Fibroblast of skin of back (primary cell): Measurements from ENCODE around the gene MED16.
A peak's percentile ranks its signal among the peaks of the same experiment; 100 is the strongest.
"Not testable (repeated sequence)": the region's sequence is repeated elsewhere in the genome, so short reads cannot be mapped to it uniquely, and the experiment has no call there.

Source experiments
- DNase-seq: peaks from one replicate; pipeline ENCODE4 v3.0.0-alpha.2; 2013

Gene MED16

GRCh38 chr19:871446-872265, 21.3 kb downstream of the MED16 start:
- peak; percentile 38 for DNase-seq

DNA sequence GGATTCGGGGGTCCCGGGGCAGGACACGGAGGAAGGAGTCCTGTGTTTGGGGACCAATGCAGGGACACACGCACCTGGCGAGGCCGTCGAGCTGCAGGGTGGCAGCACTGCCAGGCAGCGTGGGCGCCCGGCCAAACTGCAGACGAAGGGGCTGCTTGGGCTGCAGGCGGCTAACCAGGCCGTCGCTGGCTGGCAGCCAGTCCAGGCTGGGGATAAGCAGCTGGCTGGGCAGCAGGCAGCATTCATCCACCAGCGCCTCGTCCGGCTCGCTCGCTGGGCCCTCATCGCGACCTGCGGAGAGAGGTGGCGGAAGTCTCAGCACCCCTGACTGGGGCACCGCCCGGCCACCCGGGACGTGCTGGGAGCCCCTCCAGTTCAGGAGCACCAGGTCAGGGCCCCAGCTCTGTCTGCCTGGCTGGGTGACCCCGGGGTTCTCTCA, 22.0 kb downstream of the MED16 start:
- no peak for DNase-seq

DNA sequence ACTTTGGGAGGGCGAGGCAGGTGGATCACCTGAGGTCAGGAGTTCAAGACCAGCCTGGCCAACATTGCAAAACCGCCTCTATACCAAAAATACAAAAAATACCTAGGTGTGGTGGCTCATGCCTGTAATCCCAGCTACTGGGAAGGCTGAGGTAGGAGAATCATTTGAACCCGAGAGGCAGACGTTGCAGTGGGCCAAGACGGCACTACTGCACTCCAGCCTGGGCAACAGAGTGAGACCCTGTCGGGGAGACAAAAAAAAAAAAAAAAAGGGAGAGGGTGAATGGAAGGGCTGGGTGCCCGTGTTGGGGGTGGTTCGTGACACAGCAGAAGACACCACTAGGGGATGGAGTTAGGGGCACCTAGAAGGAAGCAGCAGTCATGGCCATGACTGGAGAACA, 22.7 kb downstream of the MED16 start:
- no peak for DNase-seq

- DNase-seq, result peak; percentile 97
These were observed 23.5 kb downstream of the MED16 start for GRCh38 chr19:869245-870177.

DNA sequence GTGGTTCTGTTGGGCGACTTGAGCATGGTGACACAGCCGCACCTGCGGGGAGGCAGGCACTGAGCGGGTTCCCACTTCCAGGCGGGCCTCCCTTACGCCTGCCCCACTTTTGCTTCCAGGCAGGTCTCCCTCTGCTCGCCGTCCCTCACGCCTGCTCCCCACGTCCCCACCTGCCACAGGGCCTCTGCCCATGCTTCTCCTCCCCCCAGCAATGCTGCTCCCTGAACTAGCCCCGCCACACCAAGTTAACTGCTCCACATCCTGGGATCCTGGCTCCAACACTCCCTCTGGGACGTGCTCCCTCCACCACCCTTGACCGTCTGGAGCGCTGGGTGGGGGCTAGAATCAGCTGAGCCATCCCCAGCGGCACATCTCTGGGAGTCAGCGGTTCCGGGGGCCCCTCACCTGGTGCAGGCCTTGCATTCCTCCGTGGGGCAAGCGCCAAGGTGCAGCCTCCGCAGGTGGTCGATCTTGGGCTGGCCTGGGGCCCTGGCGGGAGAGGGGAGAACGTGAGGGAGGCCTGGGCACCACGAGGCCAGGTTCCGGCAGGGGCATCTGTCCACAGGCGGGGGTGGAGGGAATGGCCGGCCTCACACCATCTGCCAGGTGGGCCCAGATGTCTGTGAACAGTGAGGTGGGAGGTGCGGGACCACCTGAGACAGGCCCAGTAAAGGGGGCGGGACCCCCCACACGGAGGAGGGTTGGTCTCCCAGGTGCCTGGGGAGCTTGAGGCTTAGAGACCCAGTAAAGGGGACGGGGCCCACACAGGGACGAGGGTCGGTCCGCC, 24.3 kb downstream of the MED16 start:
- no peak for DNase-seq

DNA sequence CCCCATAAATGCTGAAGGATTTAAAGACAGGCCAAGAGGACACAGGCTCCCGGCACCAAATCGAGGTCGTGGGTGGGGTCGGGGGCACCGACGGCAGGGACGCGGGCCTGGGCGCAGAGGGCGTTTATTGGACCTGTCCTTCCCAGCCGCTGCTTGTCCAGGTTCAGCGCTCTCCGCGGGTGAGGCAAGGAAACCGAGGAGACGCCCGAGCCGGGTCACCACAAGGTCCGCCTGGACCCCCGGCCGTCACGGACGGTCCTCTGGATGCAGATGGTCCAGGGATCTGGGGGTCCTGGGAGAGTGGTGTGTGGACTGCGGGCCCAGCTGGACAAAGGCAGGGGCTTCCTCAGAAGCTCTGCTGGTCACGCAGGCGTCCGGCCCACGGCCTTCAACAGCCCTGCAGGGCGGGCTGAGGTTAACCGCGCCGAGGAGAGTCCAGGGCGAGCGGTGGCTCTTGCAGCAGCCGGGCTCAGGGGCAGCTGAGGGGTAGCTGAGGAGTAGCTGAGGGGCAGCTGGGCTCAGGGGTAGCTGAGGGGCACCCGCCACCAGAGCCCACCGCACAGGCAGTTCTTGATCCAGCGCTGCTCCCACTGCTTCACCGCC, 25.0 kb downstream of the MED16 start:
- DNase-seq, result no peak

DNA sequence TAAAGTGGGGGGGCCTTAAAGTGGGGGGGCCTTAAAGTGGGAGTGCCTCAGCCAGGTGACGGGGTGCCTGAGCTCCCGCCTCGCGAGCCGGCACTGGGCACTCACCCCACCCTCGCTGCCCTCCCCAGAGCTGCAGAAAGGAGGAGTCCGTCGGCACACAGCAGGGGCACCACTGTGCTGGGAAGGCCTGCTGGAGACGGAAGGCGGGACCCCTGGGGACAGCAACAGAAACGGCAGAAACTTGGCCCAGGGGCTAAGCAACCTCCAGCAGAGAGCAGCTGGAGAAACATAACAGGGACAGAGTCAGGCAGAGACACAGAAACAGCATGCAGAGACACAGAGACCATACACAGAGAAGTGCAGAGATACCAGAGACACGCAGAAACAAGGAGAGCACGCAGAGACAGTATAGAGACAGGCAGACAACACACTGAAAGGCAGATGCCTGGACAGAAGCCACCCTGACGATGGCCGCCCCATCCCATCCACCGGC, 25.6 kb downstream of the MED16 start:
- peak; percentile 33 for DNase-seq

- no peak for DNase-seq
These were observed 26.2 kb downstream of the MED16 start for GRCh38 chr19:866769-867300.

DNA sequence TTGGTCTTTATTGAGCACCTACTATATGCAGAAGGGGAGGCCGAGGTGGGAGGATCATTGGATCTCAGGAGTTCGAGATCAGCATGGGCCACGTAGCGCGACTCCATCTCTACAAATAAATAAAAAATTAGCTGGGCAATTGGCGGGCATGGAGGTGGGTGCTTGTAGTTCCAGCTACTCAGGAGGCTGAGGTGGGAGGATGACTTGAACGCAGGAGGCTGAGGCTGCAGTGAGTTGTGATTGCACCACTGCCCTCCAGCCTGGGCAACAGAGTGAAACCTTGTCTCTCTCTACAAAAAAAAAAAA, 29.7 kb downstream of the MED16 start:
- DNase-seq, result no peak

GRCh38 chr19:862581-863314, 30.2 kb downstream of the MED16 start:
- DNase-seq, result peak; percentile 42

DNA sequence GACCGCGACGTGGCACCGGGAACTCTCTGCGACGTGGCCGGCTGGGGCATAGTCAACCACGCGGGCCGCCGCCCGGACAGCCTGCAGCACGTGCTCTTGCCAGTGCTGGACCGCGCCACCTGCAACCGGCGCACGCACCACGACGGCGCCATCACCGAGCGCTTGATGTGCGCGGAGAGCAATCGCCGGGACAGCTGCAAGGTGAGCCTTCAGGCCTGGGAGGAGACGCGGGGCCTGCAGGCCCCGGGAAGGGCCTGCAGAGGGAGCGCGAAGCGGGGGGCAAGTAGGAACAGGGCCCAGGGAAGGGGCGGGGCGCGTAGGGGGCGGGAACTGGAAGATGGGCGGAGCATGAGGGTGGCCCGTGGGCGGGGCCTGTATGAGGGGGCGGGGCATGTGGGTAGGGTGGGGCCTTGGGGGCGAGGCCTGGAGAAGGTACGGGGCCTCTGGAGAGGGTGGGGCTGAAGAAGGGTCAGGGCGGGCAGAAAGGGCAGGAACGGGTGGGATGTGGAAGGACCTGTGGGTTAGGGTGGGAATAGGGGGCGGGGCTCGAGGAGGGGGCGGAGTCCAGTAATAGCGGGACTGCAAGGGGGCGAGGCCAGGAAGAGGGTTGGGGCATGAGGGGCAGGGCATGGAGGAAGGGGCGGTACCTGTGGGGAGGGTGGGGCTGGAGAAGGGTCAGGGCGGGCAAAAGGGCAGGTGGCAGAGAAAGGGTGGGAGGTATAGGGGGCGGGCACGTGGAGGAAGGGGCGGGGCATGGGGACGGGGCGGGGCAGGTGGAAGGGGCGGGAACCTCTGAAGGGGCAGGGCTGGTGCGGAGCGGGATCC, 31.0 kb downstream of the MED16 start:
- no peak for DNase-seq

DNA sequence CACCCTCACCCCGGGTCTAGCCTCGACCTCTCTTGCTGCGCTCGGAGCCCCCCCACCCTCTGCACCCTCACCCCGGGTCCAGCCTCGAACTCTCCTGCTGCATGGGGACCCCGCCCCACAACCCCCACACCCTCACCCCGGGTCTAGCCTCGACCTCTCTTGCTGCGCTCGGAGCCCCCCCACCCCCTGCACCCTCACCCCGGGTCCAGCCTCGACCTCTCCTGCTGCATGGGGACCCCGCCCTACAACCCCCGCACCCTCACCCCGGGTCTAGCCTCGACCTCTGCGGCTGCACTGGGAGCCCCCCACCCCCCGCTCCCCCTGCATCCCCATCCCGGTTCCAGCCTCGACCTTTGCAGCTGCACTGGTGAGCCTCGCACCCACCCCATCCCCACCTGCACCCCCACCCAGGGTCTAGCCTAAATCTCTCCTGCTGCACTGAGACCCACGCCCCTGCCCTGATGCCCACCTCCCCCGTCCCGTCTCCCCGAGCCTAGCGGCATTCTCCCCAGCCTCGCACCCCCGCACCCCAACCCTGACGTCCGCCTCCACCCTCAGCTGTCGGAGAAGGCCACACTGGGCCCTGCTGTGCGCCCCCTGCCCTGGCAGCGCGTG, 31.7 kb downstream of the MED16 start:
- DNase-seq, result no peak

DNA sequence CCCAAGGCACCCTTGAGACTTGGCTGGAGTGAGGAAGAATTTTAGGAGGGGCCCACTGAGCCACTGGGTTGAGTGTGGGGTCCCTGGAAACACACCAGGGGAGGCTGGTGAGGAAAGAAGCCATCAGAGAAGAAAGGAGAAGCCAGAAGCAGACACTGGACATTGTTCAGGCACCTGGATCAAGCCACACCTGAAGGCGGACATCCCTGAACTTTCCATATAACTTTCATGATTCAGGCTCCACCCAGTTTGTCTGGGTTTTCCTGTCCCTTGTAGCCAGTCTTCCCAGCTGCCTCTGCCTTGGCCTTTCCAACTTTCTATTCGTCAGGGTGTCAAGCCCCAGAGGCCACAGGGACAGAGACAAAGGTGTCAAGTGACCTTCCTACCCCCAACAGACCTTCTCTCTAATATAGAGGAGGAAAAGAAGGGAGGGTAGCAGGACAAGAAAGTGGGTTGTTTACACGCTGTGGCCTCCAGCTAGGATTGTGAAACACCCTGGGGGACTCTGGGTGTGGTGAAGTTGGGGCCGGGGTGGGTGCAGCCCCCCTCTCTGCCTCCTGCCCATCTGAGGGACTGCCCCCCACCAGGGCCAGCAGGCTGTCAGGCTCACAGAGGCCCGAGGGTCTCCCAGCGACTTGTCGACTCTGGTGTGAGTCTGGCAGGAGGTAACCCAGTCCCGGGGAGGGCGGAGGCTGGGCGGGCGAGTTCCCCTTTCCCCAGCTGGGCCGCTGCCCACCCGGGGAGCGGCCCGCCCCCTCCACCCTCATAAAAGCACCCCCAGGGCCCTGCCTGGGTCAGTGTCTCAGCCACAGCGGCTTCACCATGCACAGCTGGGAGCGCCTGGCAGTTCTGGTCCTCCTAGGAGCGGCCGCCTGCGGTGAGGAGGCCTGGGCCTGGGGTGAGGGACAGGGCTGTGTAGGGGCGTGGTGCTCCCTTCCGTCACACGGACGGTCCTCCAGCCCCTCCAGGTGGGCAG, 33.8 kb downstream of the MED16 start, which contains the start of gene CFD:
Gene CFD, plus strand, starts transcription at position 797 of the 976 bp plus-strand sequence. Its CDS starts 26 bp downstream, at position 823.
- DNase-seq, result no peak

GRCh38 chr19:858284-858683, 34.7 kb downstream of the MED16 start:
- no peak for DNase-seq

DNA sequence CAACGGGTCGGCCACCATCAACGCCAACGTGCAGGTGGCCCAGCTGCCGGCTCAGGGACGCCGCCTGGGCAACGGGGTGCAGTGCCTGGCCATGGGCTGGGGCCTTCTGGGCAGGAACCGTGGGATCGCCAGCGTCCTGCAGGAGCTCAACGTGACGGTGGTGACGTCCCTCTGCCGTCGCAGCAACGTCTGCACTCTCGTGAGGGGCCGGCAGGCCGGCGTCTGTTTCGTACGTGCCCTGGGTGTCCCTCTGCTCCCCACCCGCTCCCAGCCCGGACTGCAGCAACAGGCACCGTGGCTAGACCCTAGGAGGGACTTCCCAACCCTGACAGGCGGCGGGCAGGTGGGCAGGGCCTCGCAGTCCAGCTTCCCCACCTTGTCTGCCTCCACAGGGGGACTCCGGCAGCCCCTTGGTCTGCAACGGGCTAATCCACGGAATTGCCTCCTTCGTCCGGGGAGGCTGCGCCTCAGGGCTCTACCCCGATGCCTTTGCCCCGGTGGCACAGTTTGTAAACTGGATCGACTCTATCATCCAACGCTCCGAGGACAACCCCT, 37.3 kb downstream of the MED16 start:
- DNase-seq, result no peak

GRCh38 chr19:855142-855541, 37.8 kb downstream of the MED16 start:
- no peak for DNase-seq

DNA sequence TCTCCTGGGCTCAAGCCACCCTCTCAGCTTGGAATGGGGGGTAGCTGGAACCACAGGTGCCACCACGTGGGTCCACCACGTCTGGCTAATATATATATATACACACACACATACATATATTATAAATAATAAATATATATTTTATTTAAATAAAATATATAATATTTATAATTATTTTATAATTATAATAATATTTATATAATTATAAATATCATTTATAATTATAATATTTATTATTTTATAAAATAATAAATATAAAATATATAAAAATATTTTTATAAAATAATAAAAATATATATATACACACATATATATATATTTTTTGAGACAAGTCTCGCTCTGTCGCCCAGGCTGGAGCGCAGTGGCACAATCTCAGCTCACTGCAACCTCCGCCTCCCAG, 38.4 kb downstream of the MED16 start:
- no peak for DNase-seq

GRCh38 chr19:853614-854220, 39.3 kb downstream of the MED16 start:
- DNase-seq, result not testable (repeated sequence)
